Right lobe of liver (tissue), 6 donors: ENCODE results near the gene ERC2. TPM values are rescaled to one million over a fixed set of nuclear protein-coding genes. Genes with fewer than 3 reads are reported as not detected.

Experiments
- ATAC-seq, 4 donors: fragments of 200-7000 bp; cut with Tn5 transposase; one replicate each; pipeline ENCODE4 v1.9.1; 2020; ENCODE audit warnings: mild to moderate bottlenecking in 4 of 4, moderate library complexity in 4 of 4
- DNase-seq, 3 donors: peaks; one replicate each; pipeline ENCODE4 v3.0.0-alpha.2; 2020
- H3K27ac ChIP-seq, 3 donors: fragments of 200-600 bp; one replicate each; pipeline ENCODE4 v1.8.0; 2022
- H3K27me3 ChIP-seq, 2 donors: fragments of 200-600 bp; one replicate each; pipeline ENCODE4 v1.8.0; 2022
- H3K36me3 ChIP-seq, 4 donors: fragments of 200-600 bp; sonication (generic) in 1 of 4; one replicate each; pipeline versions ENCODE4 v1.5.1 to v1.8.0; 2017 to 2022; ENCODE audit warnings: control low read depth in 1 of 4
- H3K4me1 ChIP-seq, 4 donors: fragments of 200-600 bp; sonication (generic) in 1 of 4; one replicate each; pipeline versions ENCODE4 v1.5.1 to v1.8.0; 2017 to 2022; ENCODE audit warnings: control low read depth in 1 of 4
- H3K4me3 ChIP-seq, 3 donors: fragments of 200-600 bp; one replicate each; pipeline ENCODE4 v1.8.0; 2022
- H3K9me3 ChIP-seq, 4 donors: fragments of 200-600 bp; sonication (generic) in 1 of 4; one replicate each; pipeline versions ENCODE4 v1.5.1 to v1.8.0; 2017 to 2022; ENCODE audit warnings: control low read depth in 1 of 4
- CTCF ChIP-seq, 4 donors: fragments of 200-600 bp in 3 of 4; fragments of 450-650 bp in 1 of 4; IDR thresholded peaks; one replicate each; pipeline versions ENCODE4 v1.5.1 to v1.8.0; 2016 to 2022; ENCODE audit warnings: antibody characterized with exemption in 4 of 4, mild to moderate bottlenecking in 2 of 4
- POLR2A ChIP-seq: fragments of 450-650 bp; IDR thresholded peaks from one replicate; pipeline ENCODE4 v1.6.1; 2017; ENCODE audit warnings: antibody characterized with exemption, mild to moderate bottlenecking
- WGBS: methylation state at CpG from one replicate; pipeline ENCODE4 v1.1.6; 2018; ENCODE audit warnings: low coverage, low lambda C conversion rate; ENCODE audit not compliant: insufficient coverage; ENCODE audit errors: missing lambda C conversion rate; 5-methylcytosine and 5-hydroxymethylcytosine counted together
- intact Hi-C, 2 donors: fragments of 100-400 bp; cut with DNase I; formaldehyde crosslinking; loops; one replicate each; pipeline versions ENCODE4 v1.11.2 to v1.14.1; 2022
- total RNA-seq, 6 experiments: library from RNA; depleted of rRNA in 2 of 6; stranded (reverse); fragments of >200 nt in 2 of 6; fragmentation: NEBNext Ultra II Directional in 3 of 6; extraction: Animal tissue kit (Norgen Biotek cat#: 25700) in 3 of 6; gene quantifications; one replicate each; pipeline versions ENCODE4 v1.1.0 to v1.2.4, GENCODE V29; 2016 to 2023
- donor health status: DM: no; HTN: yes; CAD: no.
- donor health status: DM: no; HTN: no; CAD: no.
- donor health status: DM: no; HTN: no; CAD: no.
- donor health status: DM: no; HTN: yes; CAD: no.
- donor health status: DM: no; HTN: yes; CAD: no.

ERC2 gene
- total RNA-seq, 6 experiments from 2014 or later = not detected

DNA sequence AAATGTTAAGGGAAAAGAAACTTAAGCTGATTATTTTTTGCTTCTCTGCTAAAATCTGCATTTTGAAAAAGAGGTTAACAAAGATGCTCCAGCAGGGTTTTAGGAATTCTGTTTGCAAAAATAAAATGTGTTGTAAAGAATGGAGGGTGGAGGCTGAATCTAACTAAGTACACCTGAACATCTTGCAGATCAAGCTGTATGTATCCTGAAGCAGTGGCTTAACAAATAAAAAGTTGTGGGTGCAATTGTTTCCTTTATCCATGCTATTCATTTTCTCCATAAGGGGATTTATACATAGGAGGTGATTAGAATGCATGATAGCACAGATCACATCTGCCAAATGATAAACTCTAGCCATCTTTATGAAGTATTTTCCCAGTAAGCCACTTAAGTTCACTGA is 466.3 kb downstream of the ERC2 start:
- ATAC-seq (no peak), DNase-seq (no peak)
- Histone ChIP-seq H3K9me3 (no peaks in the 10 kb centered on the region), H3K4me1 (no peaks in the 10 kb centered on the region), H3K27ac (no peak overlapping the region), H3K27me3 (no peaks in the 10 kb centered on the region), H3K4me3 (no peak overlapping the region), H3K36me3 (no peaks in the 10 kb centered on the region)
- intact Hi-C loops = no loop called here
- no peak for TF ChIP-seq CTCF (IDR thresholded peaks at IDR 0.05)
- no peak for TF ChIP-seq POLR2A

DNA sequence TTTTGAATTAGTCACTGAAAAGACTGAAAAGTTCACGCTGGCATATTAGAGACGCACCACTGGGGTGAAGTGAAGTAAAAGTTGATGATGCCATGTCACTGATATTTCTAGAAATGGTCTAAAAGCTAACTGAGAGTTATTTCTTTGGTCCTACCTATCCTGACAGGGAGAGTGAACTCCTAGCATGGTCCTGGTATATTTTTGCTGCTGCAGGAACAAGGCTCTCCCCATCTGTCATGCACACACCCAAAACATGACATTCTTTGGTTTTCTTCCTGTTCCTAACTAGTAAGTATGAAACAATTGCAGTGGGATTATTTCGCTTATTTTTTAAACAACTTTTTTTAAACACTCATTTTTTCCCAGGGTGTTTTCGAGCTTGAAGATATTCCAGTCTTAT is 466.7 kb downstream of the ERC2 start:
- intact Hi-C loops = no loop called here
- H3K4me1 ChIP-seq = no peaks in the 10 kb centered on the region
- no peaks in the 10 kb centered on the region for H3K36me3 ChIP-seq
- ATAC-seq (no peak), DNase-seq (no peak)
- H3K4me3 ChIP-seq = no peak overlapping the region
- no peak for TF ChIP-seq CTCF (IDR thresholded peaks at IDR 0.05)
- TF ChIP-seq POLR2A = no peak
- H3K27ac ChIP-seq = no peak overlapping the region
- H3K9me3 ChIP-seq = no peaks in the 10 kb centered on the region
- WGBS = 49% methylated on average over 4 of the region's 4 CpGs
- no peaks in the 10 kb centered on the region for H3K27me3 ChIP-seq

- H3K4me3 ChIP-seq = no peak overlapping the region
- DNase-seq (no peak), ATAC-seq (no peak)
- WGBS = 55% methylated on average over 2 of the region's 2 CpGs
- intact Hi-C loops = no loop called here
- no peaks in the 10 kb centered on the region for H3K27me3 ChIP-seq
- no peaks in the 10 kb centered on the region for H3K9me3 ChIP-seq
- H3K36me3 ChIP-seq = no peaks in the 10 kb centered on the region
- H3K4me1 ChIP-seq = no peaks in the 10 kb centered on the region
- TF ChIP-seq CTCF (IDR thresholded peaks at IDR 0.05) = no peak
- no peak for TF ChIP-seq POLR2A
- no peak overlapping the region for H3K27ac ChIP-seq
Measured at GRCh38 chr3:55989366-55989765, 478.9 kb downstream of the ERC2 start.

GRCh38 chr3:55988905-55989304 is 479.4 kb downstream of the ERC2 start:
- TF ChIP-seq POLR2A (no peak), CTCF (IDR thresholded peaks at IDR 0.05) (no peak)
- intact Hi-C loops = no loop called here
- no peak for DNase-seq
- no peak for ATAC-seq
- H3K36me3 ChIP-seq = no peaks in the 10 kb centered on the region
- H3K9me3 ChIP-seq = no peaks in the 10 kb centered on the region
- no peak overlapping the region for H3K4me3 ChIP-seq
- no peaks in the 10 kb centered on the region for H3K27me3 ChIP-seq
- WGBS = 51% methylated on average over 3 of the region's 3 CpGs
- no peak overlapping the region for H3K27ac ChIP-seq
- no peaks in the 10 kb centered on the region for H3K4me1 ChIP-seq

GRCh38 chr3:55984626-55985025 is 483.6 kb downstream of the ERC2 start:
- no peak for DNase-seq
- WGBS = 89% methylated on average over 5 of the region's 5 CpGs

More at GRCh38 chr3:55984626-55985025, 483.6 kb downstream of the ERC2 start:
- Histone ChIP-seq H3K4me3 (no peak overlapping the region), H3K9me3 (no peaks in the 10 kb centered on the region), H3K27me3 (no peaks in the 10 kb centered on the region), H3K27ac (no peak overlapping the region), H3K36me3 (no peaks in the 10 kb centered on the region), H3K4me1 (no peaks in the 10 kb centered on the region)
- TF ChIP-seq CTCF (IDR thresholded peaks at IDR 0.05) = no peak
- no peak for TF ChIP-seq POLR2A
- intact Hi-C loops = no loop called here
- no peak for ATAC-seq
